ENCODE measurements around the gene B4GALNT1. TPM values are rescaled to one million over a fixed set of nuclear protein-coding genes. Genes with fewer than 3 reads are reported as not detected.
"Not testable (repeated sequence)": the region's sequence is repeated elsewhere in the genome, so short reads cannot be mapped to it uniquely, and the experiment has no call there.

Gene B4GALNT1
- polyA plus RNA-seq, 1 experiment = 1.8 TPM

DNA sequence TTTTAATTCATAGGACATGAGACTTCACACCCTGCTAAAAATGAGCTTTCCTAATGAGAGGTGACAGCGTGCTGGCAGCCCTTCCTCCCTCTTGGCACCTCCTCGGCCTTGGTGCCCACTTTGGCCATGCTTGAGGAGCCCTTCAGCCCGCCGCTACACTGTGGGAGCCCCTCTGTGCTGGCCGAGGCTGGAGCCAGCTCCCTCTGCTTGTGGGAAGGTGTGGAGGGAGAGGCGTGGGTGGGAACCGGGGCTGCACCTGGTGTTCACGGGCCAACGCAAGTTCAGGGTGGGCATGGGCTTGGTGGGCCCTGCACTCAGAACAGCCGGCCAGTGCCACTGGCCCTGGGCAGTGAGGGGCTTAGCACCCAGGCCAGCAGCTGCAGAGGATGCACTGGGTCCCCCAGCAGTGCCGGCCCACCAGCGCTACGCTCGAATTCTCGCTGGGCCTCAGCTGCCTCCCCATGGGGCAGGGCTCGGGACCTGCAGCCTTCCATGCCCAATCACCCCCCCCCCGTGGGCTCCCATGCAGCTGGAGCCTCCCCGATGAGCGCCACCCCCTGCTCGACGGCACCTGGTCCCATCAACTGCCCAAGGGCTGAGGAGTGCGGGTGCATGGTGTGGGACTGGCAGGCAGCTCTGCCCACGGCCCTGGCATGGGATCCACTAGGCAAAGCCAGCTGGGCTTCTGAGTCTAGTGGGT lies 22.7 kb upstream of the B4GALNT1 start:
- DNase-seq (ENCODE audit: low read depth, low spot score) = no peak
- Histone ChIP-seq H3K9me3 (ENCODE audit: control insufficient read depth, insufficient read depth, low read length) (peaks cover 8% of the 10 kb centered on the region; the same call in 1 of the 2 replicates), H3K27ac (ENCODE audit: low read depth, low read length) (no peak overlapping the region), H3K4me3 (ENCODE audit: low read depth, low read length) (no peak overlapping the region), H3K27me3 (ENCODE audit: control insufficient read depth, insufficient read depth, low read length) (peaks cover 2% of the 10 kb centered on the region)
- TF ChIP-seq, protein P1, sequence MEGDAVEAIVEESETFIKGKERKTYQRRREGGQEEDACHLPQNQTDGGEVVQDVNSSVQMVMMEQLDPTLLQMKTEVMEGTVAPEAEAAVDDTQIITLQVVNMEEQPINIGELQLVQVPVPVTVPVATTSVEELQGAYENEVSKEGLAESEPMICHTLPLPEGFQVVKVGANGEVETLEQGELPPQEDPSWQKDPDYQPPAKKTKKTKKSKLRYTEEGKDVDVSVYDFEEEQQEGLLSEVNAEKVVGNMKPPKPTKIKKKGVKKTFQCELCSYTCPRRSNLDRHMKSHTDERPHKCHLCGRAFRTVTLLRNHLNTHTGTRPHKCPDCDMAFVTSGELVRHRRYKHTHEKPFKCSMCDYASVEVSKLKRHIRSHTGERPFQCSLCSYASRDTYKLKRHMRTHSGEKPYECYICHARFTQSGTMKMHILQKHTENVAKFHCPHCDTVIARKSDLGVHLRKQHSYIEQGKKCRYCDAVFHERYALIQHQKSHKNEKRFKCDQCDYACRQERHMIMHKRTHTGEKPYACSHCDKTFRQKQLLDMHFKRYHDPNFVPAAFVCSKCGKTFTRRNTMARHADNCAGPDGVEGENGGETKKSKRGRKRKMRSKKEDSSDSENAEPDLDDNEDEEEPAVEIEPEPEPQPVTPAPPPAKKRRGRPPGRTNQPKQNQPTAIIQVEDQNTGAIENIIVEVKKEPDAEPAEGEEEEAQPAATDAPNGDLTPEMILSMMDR (IDR thresholded peaks at IDR 0.05; ENCODE audit: low read depth, low read length) = no peak
- CTCF ChIA-PET = interaction anchor here (0.7 kb wide), 1 partner anchor 18 kb away, joined by 5 read pairs; no protein-coding TSS in a partner anchor
- POLR2A ChIA-PET = no interaction called here

DNA sequence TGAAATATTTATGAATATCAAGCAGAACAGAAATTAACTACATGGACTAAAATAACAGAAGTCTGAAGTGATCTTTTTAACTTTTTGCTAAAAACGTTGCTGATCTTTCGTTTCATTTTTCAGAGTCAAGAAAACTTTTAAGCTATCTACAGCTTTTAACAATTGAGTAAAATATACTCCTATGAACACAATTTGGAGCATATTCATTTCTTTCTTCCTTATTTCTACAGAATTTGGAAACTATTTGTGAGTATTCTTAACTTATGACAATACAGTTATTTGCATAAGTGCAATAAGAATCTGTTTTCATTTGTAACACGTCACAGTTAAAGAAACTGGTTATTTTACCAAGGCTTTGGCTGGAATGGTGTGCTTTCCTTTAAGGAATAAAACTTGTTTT lies 21.0 kb upstream of the B4GALNT1 start:
- Histone ChIP-seq H3K9me3 (ENCODE audit: control insufficient read depth, insufficient read depth, low read length) (peaks cover 8% of the 10 kb centered on the region; the same call in 1 of the 2 replicates), H3K4me3 (ENCODE audit: low read depth, low read length) (no peak overlapping the region), H3K27me3 (ENCODE audit: control insufficient read depth, insufficient read depth, low read length) (peaks cover 2% of the 10 kb centered on the region), H3K27ac (ENCODE audit: low read depth, low read length) (no peak overlapping the region)
- TF ChIP-seq, protein P1 (IDR thresholded peaks at IDR 0.05; ENCODE audit: low read depth, low read length) = no peak
- POLR2A ChIA-PET = no interaction called here
- CTCF ChIA-PET = interaction anchor here (1.6 kb wide), 1 partner anchor 21 kb away, joined by 4 read pairs; the partner anchor contains the start of gene B4GALNT1
- no peak for DNase-seq (ENCODE audit: low read depth, low spot score)

DNA sequence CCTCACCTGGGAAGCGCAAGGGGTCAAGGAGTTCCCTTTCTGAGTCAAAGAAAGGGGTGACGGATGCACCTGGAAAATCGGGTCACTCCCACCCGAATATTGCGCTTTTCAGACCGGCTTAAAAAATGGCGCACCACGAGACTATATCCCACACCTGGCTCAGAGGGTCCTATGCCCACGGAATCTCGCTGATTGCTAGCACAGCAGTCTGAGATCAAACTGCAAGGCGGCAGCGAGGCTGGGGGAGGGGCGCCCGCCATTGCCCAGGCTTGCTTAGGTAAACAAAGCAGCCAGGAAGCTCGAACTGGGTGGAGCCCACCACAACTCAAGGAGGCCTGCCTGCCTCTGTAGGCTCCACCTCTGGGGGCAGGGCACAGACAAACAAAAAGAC lies 13.7 kb upstream of the B4GALNT1 start:
- H3K4me3 ChIP-seq (ENCODE audit: low read depth, low read length); POLR2A ChIA-PET; CTCF ChIA-PET; H3K27me3 ChIP-seq (ENCODE audit: control insufficient read depth, insufficient read depth, low read length); DNase-seq (ENCODE audit: low read depth, low spot score); H3K27ac ChIP-seq (ENCODE audit: low read depth, low read length): not testable (repeated sequence)
- H3K9me3 ChIP-seq (ENCODE audit: control insufficient read depth, insufficient read depth, low read length) = peaks cover 10% of the 10 kb centered on the region

DNA sequence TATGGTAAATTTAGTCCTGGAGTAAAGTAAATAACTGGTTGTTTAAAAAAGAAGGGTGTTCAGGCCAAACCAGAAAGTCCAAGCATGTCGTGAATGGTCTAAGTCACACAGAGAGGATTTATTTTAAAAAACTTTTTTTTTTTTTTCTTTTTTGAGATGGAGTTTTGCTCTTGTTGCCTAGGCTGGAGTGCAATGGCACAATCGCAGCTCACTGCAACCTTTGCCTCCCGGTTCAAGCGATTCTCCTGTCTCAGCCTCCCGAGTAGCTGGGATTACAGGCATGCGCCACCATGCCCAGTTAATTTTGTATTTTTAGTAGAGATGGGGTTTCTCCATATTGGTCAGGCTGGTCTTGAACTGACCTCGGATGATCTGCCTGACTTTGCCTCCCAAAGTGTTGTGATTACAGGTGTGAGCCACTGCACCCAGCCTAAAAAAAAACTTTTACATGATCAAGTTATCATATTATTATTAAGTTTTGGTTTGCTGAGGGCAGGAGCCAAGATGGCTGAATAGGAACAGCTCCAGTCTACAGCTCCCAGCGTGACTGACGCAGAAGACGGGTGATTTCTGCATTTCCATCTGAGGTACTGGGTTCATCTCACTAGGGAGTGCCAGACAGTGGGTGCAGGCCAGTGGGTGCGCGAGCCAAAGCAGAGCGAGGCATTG lies 13.1 kb upstream of the B4GALNT1 start:
- DNase-seq (ENCODE audit: low read depth, low spot score); CTCF ChIA-PET; H3K4me3 ChIP-seq (ENCODE audit: low read depth, low read length); POLR2A ChIA-PET; H3K27ac ChIP-seq (ENCODE audit: low read depth, low read length); H3K27me3 ChIP-seq (ENCODE audit: control insufficient read depth, insufficient read depth, low read length): not testable (repeated sequence)
- H3K9me3 ChIP-seq (ENCODE audit: control insufficient read depth, insufficient read depth, low read length) = peaks cover 10% of the 10 kb centered on the region

DNA sequence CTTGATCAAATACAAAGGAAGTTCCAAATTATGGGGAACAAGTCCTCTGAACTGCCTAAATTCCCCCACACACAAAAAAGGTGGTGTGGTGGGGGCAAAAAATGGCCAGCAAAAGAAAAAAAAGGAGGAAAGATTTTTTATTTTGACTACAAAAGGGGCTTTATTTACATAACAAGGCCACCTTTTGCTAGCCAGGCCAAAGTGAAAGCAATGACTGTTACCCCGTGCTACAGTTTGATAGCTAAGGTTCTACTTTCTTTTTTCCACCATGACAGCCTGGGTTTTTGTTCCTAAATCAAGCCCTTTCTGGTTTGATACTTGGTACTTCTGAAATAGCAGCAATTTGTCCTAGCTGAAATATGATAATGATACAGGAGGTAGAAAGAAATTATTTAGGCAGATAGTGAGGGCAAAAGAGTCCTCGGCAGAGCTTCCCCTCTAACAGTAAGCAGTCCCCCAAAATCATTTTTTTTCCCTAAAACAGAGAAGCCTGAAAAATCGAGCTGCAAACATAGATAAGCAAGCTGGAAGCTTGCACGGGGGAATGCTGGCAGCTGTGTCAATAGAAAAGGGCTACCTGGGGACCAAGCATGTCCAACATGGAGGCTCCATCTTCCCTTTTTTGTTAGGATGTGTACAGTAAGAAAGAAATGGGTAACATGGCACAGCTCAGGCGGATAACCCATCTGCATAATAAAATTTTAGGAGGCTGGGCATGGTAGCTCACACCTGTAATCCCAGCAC lies 8.9 kb upstream of the B4GALNT1 start:
- Histone ChIP-seq H3K27me3 (ENCODE audit: control insufficient read depth, insufficient read depth, low read length) (peaks cover 9% of the 10 kb centered on the region), H3K27ac (ENCODE audit: low read depth, low read length) (no peak overlapping the region), H3K4me3 (ENCODE audit: low read depth, low read length) (no peak overlapping the region), H3K9me3 (ENCODE audit: control insufficient read depth, insufficient read depth, low read length) (peaks cover 10% of the 10 kb centered on the region)
- ChIA-PET POLR2A (no interaction called here), CTCF (interaction anchor here (1.2 to 2.5 kb wide), 2 partner anchors 9 to 58 kb away, joined by 6 to 12 read pairs; partner anchors contain the start of gene B4GALNT1)
- TF ChIP-seq, protein P1 (IDR thresholded peaks at IDR 0.05; ENCODE audit: low read depth, low read length) = no peak
- no peak for DNase-seq (ENCODE audit: low read depth, low spot score)

Measured in AG04450 (cell line).